Measurements from ENCODE around the gene PCED1B.
"Not testable (repeated sequence)": the region's sequence is repeated elsewhere in the genome, so short reads cannot be mapped to it uniquely, and the experiment has no call there.

PCED1B gene

DNA sequence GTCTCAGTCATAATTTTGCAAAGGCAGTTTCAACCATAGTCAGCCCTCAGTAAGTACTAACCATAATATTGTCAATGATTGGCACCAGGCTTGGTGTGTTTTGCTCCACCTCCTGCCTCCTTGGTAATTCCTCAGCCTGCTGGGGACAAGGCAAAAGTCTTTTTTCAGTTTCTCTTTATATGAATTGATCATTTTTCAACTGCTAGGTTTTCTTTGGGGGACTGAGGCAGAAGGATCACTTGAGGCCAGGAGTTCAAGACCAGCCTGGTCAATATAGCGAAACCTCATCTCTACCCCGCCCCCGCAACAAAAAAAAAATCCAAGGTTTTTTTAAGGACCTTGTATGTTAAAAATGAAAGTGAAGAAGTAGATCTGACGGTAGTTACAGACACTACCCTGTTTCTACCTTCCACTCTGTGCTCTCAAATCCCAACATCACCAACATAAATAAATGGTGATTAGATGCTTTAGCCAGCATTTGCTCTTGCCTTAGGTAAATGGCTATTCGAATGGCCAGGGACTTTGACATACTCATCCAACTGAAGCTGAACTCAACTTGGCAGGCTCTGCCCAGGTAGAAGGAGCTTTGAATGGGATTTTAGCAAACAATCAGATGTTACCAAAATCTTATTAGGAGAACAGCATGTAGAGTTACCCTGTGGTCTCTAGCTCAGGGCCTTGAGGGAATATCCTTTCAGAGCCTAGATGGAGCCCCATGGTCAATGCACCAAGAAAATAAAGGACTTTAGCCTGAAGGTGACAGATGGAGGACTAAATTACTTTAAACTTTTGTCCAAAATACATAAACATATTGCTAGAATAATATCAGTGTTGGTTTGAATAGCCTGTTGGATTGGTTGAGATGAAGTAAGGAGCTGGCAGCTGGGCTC, 127.3 kb downstream of the PCED1B start:
- DNase-seq, result no peak

DNA sequence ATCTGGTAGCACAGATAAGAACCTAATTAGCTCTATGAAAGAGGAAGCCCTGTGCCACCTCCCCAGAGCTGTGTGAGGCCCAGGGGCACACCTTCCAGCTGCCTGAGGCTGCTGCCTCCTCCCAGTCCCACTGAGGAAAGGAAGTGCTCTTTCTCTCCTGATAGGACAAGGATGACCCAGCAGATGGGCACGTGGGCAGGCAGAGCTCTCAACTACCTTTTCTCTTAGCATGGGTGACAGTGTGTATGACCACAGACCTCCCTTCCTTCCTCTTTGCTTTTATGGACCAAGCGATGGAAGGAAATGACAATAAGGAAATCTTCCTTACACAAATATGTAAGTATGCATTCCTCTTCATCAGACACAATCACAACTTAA, 127.9 kb downstream of the PCED1B start:
- no peak for DNase-seq

DNA sequence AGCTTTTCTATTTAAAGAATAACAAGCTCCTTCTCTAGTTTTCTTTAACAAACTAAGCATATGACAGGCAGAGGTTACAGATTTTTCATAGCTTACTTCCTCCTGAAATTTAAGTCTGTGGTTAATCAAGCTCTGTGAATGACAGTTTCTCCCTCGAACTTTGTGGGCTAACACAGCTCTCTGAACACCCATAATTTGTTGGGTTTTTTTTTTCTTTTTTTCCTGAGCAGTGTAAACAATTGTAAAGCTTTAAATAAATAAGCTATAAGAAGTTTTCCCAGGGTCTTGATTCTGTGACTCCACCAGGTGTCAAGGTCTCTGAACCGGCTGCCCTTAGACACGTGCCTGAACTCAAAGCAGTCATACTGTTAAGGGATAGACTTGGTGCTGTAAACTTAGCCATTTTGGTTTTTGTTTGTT, 128.4 kb downstream of the PCED1B start:
- DNase-seq, result no peak

DNA sequence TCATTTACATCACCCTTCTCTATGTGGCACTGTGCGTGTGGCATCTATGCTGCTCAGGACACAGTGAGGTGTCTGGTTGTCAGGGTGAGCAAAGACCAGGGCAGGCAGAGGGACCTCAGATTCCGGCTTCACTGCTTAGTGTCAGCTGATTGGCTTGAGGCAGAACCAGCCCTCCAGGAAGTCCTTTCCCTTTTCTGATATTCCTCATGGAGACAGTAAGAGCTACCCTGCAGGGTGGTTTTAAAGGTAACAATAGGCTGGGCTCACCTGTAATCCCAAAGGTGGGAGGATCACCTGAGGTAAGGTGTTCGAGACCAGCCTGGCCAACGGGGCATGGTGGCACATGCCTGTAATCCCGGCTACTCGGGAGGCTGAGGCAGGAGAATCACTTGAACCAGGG, 129.6 kb downstream of the PCED1B start:
- DNase-seq, result no peak

DNA sequence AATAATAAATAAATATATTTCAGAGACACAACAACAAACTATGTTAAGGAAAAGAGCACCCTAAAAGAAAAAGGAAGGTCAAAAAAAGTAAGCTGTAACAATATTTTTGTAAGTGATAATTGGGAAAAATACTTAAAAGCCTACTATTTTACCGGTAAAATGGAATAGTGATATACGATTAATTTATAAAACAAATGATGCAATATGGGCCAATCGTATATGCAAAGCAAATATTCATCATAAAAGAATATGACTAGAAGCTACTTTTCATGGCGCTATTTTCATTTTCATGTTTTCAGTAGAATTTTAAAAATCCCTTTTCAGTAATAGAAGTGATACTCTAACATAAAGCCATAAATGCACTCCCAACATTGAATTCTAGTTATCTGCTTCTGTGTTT, 131.4 kb downstream of the PCED1B start:
- no peak for DNase-seq

DNA sequence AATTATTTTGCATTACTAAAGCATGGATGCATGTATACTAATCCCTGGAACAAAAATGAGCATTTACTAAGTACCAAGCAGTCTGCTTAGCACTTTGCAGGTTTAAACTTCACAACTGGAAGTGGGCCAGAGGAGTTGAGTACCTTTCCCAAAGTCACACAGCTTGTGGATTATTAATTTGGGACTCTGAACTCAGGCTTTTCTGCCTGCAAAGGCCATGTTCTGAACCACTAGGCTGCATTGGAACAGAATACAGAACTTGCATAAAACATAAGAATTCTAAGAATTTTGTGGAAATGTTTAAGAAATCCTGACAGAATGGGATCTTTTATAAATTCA, 133.2 kb downstream of the PCED1B start:
- no peak for DNase-seq

DNA sequence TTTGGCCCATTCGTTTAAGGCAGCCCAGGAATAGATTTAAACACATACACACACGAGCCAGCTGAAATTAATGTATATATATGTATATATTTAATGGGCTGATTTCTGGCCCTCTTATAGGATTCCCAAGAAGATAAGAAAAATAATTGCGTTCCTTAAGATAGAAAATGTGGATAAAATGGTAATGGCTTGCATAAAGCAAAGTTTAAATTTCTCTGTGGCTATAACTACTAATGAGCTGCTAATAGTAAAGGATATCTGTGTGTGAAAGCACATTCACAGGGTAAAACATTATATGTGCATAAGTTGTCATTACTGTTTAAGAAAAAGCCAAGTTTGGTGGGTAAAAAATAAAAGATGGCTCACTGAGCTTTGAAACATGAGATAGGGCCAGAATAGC, 134.0 kb downstream of the PCED1B start:
- no peak for DNase-seq

DNA sequence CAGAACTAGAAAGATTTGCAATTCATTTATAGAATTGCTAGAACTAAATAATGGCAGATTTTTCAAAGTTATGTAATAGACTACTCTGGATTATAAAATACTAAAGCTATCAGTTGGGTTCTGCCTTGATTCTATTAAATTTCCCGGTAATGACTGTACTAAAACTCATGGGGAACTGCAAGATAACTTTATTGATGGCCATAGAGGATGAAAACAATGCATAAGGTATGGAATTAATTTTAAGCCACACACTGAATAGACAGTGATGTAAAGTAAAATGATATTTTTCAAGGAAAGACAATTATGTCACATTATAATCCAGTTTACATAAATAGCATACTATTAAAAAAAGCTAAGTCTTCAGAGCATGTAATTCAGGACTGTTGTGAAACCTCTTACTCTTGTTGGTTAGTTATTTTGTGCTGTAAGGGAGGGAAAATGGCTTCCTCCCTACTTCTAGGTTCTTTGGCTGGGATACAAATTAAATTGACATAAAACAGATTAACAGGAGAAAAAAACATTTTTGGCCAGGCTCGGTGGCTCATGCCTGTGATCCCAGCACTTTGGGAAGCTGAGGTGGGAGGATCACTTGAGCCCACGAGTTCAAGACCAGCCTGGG, 134.7 kb downstream of the PCED1B start:
- DNase-seq, result no peak

DNA sequence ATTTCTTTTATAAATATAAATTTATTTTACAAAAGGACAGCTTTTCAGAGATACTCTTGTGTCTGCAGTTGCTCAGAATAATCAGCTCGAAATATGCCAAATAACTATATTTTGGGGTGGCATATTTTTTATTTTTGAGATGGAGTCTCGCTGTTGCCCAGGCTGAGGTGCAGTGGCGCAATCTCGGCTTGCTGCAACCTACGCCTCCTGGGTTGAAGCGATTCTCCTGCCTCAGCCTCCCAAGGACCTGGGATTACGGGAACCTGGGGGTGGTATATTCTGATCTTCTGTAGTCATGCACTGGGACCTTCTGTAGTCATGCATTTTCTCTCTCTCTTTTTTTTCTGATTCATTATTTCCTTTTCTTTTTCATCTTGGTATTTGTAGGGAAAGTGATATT, 135.3 kb downstream of the PCED1B start:
- DNase-seq, result no peak

DNA sequence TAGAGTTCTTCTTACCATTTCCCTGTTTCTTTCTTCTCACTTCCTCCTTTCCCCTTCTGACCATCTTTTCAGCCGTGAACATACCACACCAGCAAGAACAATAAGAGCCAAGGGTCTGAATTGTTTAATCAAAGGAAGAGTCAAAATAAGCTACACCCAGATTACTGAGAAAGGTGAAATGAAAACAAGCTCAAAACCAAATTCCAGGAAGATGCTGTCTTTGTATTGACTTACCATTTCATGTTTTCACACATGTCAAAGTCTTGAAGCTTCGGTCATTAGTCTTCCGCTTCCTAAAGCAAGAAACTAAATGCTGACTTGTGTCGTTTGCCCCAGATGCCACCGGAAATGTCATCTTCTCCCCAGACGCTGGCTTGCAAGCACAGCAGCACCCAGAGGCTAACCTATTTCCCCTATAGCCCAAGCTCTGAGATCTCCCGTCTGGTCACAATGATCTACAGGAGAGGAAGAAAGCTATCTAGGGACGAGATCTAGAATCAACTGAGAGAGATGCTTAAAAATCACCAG, 136.8 kb downstream of the PCED1B start:
- DNase-seq, result peak in 7 of 58 donors; percentile 4 to 34 (median 13)

DNA sequence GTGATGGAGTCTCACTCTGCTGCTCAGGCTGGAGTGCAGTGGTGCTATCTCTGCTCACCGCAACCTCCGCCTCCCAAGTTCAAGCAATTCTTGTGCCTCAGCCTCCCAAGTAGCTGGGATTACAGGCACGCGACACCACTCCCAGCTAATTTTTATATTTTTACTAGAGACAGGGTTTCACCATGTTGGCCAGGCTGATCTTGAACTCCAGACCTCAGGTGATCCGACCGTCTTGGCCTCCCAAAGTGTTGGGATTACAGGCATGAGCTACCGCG, 138.1 kb downstream of the PCED1B start:
- DNase-seq, result not testable (repeated sequence)

DNA sequence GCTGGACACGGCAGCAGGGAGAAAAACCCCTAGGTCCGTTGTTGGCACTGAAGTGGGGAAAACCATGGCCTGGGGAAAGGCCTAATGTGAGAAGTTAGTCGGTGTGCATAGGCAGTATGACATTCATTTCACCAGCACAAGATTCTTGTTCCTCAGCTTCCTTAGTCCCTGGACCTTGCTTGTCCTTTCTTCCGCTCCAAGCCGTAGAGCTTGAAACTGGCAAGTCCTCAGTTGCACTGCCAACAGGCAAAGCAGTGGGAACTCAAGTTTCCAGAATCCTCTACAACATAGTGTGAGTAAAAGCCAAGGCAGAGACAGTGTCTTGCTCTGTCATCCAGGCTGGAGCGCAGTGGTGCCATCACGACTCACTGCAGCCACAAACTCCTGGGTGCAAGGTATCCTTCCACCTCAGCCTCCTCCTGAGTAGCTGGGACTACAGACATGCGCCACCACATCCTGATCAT, 138.8 kb downstream of the PCED1B start:
- no peak for DNase-seq

DNA sequence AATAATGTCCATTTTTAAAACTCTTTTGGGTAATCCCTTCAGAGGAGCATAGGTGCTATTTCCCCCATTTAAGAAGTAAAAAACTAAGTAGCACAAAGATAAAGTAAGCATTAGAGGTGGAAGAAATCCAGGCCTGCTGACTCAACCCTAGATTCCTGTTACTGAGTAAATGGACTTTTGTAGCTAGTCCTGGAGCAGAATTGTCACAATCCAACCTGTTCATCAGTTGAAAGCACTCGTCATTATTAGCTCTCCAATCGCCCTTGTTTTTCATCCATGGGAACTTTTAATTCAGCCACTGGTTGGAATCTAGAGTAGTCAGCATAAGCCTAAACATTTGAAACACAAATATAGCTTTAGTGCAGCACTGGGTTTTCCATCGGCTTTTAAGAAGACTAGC, 139.8 kb downstream of the PCED1B start:
- DNase-seq, result no peak

DNA sequence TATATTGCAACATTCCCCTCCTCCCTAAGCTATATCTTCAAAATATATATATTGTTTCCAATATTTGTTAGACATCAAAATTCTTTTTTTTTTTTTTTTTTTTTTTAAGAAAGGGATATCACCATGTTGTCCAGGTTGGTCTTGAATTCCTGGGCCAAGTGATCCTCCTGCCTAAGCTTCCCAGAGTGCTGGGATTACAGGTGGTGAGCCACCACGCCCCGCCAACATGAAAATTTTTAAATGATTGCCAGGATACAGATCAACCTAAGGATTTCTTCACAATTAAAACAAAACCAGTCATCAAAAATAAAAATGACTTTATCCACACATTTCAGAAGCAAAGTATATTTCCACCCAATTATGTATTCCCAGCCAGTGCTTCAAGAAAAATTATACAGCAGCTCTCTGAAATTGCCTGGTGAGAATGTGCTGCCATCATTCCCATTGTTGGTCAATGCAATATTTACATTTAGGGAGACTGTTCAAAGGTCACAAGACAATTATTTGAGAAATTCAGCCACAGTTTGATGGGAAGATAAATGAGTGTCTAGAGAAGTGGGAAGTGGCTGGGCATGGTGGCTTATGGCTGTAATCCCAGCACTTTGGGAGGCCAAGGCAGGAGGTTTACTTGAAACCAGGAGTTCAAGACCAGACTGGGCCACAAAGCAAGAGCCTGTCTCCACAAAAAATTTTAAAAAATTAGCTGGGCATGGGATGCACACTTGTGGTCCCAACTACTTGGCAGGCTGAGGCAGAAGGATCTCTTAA, 142.0 kb downstream of the PCED1B start:
- no peak for DNase-seq

DNA sequence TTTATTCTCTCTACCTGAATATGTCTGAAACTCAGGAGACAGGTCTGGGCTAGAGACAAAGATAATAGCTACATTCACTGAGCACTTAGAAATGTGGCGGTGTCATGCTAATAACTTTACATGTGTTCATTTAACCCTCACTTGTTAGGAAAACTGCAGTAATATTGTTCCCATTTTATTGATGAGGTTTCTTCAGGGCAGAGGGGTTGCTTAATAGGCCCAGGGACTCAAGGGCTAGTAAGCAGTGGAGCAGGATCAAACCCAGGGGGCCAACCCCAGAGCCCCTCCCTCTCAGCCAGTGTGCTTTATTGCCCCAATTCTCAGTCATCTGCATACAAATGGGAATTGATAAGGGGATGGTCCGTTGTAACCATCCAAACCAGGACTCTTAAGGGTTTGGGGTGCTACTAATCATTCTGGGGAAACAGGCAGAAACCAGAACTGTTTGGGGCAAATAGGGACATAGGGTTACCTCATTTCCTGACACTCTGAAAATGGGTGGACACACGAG, 143.2 kb downstream of the PCED1B start:
- no peak for DNase-seq

DNA sequence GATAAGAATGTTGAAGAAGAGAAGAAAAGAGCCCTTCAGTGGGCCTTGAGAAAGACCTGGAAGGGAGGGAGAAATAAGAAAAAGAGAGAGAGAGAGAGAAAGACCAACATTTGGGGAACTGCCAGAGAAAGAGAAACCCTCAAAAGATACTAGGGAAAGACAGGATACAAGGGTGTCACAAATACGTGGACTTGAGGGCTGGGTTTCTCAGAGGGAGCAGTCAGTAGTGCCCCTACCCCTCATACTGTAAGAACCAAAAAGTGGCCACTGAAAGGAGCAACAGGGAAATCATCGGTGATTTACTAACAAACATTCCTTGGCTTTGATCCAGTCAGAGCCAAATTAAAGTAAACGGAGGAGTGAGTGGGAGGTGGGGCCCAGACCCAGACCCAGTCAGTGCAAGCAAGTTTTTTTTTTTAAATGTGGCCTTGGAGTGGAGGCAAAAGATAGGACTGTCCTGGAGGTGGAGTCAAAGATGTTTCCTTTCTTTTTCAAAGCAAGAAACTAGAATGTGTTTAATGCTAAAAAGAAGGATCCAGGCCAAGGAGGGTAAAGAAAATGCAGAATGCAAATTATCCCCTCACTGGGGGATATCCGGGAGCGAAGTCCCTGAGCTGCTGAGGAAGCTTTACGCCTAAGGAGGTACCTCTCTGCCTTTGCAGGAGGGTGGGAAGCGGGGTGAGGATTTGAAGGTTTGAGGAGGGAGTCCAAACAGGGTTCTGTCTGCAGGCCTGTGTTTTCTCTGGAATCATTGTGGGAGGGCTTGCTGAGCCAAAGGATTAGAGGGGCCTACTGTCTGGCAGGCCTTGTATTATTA, 143.8 kb downstream of the PCED1B start:
- DNase-seq, result no peak

DNA sequence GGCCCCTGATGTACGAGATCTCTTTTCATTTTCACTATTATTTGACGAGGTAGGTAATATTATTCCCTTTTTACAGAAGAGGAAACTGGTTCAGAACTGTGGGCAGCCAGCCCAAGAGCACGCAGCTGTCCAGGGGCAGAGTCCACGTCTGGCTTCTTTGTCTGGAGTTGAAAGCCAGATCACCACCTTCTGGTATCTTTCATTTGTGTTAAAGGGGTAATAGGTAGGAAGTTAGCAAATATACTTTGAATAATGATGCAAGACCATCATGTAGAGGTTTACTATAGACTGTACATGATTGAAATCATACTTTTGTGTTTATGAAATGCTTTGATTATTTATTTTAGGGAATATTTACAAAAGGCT, 144.4 kb downstream of the PCED1B start:
- DNase-seq, result no peak

DNA sequence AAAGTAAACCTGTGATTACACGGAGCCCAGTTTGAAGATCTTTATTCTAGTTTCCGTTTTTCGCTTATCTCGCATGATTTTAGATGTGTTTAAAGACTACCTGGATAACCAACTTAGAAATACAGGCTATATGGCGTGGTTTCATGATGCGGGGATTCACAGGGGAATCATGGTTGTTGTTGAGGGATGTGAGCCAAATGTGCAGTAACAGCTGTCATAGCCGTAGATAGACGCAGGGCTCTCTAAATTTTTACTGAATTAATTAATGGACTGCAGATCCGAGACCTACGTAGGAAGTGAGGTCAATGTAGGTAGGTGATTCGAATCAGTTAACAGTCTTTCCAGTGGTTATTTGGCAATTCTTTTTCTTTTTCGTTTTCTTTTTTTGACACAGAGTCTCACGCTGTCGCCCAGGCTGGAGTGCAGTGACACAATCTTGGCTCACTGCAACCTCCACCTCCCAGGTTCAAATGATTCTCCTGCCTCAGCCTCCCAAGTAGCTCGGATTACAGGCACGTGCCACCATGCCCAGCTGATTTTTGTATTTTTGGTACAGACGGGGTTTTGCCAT, 145.2 kb downstream of the PCED1B start:
- DNase-seq, result no peak

DNA sequence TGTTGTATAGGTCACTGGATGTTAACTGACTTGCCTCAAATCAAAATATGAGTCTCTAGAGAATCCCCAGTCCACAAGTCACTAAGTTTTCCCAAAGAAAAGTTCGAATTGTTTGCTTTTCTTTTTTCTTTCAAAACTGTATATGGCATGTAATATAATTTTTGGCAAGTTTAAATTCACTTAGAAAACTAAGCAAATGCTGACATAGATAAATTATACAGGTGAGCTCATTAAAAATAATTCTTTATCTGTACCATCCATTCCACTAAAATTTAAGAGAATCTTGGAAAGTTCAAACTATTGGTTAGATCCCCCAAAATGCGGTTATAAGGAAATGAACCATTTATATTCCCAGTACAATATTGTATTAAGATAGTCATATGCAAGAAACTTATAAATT, 145.9 kb downstream of the PCED1B start:
- DNase-seq, result no peak

DNA sequence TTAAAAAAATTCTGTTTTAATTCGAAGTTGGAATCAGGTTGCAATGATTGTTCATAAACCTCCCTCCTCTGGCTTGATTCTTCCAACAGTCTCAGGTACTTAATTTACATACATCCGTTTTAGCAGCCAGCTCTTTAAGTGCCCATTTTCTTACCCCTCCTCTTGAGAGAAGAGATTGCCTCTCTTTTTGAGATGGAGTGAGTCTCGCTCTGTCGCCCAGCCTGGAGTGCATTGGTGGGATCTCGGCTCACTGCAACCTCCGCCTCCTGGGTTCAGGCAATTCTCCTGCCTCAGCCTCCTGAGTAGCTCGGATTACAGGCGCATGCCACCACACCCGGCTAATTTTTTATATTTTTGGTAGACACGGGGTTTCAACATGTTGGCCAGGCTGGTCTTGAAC, 146.8 kb downstream of the PCED1B start:
- DNase-seq, result no peak

DNA sequence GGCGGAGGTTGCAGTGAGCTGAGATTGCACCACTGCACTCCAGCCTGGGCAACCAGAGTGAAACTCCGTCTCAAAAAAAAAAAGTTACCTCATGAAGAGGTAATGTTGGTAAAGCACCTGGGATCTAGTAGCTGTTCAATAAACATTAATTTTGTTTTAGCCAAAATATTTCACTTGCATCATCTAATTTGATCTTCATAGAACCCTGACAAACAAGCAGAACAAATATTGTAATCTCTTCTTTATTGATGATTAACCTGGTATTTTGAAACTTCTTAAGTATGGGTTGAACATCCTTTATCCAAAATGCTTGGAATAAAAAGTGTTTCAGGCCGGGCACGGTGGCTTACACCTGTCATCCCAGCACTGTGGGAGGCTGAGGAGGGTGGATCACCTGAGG, 149.4 kb downstream of the PCED1B start:
- no peak for DNase-seq

Data from anterior cingulate cortex (tissue), 58 donors.